ENCODE data around the gene TAF3.

DNA sequence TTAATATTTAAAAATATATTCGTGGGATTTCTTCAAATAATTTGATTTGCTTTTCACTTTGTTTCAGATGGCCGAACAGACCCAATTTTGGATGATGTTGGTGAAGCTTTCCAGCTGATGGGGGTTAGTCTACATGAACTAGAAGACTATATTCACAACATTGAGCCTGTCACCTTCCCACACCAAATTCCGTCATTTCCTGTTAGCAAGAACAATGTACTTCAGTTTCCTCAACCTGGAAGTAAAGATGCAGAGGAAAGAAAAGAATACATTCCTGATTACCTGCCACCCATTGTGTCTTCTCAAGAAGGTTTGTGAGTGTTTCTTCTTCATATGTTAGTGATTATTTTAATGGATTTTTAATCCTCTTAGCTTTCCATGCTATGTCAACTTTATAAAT is 5.9 kb downstream of the TAF3 start:
- TF ChIP-seq, protein P1, sequence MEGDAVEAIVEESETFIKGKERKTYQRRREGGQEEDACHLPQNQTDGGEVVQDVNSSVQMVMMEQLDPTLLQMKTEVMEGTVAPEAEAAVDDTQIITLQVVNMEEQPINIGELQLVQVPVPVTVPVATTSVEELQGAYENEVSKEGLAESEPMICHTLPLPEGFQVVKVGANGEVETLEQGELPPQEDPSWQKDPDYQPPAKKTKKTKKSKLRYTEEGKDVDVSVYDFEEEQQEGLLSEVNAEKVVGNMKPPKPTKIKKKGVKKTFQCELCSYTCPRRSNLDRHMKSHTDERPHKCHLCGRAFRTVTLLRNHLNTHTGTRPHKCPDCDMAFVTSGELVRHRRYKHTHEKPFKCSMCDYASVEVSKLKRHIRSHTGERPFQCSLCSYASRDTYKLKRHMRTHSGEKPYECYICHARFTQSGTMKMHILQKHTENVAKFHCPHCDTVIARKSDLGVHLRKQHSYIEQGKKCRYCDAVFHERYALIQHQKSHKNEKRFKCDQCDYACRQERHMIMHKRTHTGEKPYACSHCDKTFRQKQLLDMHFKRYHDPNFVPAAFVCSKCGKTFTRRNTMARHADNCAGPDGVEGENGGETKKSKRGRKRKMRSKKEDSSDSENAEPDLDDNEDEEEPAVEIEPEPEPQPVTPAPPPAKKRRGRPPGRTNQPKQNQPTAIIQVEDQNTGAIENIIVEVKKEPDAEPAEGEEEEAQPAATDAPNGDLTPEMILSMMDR (IDR thresholded peaks at IDR 0.05; ENCODE audit: low read length) = no peak
- no peak for TF ChIP-seq EZH2 (optimal IDR thresholded peaks at IDR 0.05; ENCODE audit: low read depth, low read length)
